Measurements from ENCODE around the gene ASB1.
A peak's percentile ranks its signal among the peaks of the same experiment; 100 is the strongest.

Gene ASB1

GRCh38 chr2:238446371-238446770, 19.6 kb downstream of the ASB1 start:
- DNase-seq = no peak

DNA sequence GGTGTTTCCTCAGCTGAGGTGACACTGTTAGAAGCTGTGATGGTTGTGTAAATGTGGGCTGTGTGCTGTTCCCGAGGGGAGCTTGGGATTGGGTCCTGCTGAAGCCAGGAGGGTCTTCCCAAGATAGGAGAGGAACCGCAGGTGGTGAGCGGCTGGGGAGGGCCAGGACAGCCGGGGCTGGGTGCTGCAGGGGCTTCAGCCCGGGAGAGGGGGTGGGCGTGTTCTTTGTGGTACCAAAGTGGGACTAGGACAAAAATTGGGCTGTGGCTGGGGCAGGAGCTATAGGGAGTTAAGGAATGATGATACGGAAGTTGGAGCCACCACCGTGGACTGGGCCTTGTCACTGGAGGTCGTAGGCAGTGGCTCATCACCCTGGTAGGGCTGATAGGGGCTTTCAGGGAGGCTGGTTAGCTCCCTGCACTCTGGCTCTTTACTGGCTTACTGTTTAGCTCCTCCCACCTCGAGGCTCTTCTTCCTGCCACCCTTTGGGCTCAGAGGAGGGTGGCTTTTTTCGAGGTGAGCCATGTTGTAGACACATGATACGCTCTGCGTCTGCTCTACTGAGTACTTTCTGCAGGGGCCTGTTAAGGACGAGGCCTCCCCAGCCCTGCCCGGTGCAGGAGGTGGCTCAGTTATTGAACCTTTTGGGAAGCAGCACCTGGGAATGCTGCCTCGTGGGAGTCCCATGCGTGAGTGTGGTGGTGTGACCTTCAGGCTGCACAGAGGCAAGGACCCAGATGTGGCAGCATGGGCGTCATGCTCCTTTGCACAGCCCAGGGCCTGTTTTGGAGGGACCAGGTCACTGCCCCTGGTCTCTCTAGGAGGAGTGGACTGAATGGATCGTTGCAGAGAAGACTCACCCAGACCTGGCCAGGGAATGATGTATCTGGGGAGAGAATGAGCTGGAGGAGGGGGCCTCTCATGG, 21.6 kb downstream of the ASB1 start:
- DNase-seq = no peak

DNA sequence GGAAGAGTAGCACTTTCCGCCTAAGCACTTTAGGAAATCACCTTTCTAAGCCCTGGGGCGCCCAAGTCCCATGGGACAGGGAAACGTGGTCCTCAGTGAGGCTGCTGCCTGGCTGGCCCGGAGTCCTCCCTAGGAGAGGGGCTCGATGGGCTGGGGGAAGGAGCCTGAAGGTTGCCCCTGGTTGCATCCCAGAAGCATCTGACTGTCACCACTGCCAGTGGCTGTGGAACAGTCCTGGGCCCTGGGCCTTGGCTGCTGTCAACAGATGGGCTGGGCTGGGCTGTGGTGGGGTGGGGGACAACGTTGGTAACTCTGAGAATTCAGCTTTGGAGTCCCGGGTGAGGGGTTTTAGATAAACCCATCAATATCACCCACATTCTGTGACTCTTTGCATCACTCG, 22.5 kb downstream of the ASB1 start:
- no peak for DNase-seq

- DNase-seq = peak; percentile 55 to 65
These were observed 23.2 kb downstream of the ASB1 start for GRCh38 chr2:238449909-238450417.

GRCh38 chr2:238450440-238450861, 23.7 kb downstream of the ASB1 start:
- no peak for DNase-seq

DNA sequence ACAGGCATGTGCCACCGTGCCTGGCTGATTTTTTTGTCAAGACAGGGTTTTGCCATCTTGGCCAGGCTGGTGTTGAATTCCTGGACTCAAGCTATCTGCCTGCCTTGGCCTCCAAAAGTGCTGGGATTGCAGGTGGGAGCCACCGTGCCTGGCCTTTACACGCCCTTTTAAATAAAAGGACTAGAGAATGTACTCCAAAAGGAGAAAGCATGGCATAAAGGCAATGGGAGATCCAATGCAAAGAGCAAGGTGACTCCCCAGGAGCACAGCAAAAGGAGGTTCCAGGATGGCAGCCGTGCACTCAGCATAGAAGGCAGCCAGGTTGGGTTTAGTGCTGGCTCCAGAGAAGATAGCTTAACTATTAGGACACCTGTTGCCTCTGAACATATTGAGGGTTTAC, 27.1 kb downstream of the ASB1 start:
- DNase-seq = no peak

DNA sequence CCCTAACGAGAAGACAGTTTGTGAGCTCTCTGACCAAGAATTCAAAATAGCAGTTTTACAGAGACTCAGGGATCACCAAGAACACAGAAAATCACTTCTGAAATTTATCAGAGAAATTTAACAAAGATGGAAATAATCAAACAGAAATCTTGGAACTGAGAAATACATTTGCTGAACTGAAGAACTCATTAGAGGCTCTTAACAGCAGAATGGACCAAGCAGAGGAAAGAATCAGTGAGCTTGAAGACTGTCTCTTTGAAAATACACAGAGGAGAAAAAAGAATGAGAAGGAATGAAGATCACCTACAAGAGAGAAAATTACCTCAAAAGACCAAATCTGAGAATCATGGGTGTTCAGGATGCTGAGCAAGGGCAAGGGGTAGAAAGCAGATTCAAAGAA, 29.7 kb downstream of the ASB1 start:
- DNase-seq = no peak

GRCh38 chr2:238456970-238457926, 30.5 kb downstream of the ASB1 start:
- no peak for DNase-seq

GRCh38 chr2:238457927-238458324, 31.2 kb downstream of the ASB1 start:
- no peak for DNase-seq

DNA sequence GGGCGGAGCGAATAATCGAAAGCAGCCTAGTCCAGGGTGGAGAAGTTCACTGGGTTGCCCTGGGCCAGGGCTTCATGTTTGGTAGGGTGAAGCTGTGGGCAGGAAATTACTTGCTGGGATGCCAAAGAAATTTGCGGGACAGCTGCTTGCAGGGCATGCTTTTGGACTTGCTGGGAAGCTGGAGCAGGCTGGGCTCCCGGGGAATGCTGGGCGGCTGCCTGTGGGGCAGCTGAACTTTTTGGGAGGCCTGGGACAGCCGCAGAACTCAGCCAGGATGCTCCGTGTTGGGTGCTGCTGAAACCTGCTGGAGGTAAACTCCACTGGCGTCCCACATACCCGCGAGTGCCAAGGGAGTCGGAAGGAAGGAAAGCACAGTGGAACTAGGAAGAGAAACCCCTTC, 31.9 kb downstream of the ASB1 start:
- DNase-seq = no peak

DNA sequence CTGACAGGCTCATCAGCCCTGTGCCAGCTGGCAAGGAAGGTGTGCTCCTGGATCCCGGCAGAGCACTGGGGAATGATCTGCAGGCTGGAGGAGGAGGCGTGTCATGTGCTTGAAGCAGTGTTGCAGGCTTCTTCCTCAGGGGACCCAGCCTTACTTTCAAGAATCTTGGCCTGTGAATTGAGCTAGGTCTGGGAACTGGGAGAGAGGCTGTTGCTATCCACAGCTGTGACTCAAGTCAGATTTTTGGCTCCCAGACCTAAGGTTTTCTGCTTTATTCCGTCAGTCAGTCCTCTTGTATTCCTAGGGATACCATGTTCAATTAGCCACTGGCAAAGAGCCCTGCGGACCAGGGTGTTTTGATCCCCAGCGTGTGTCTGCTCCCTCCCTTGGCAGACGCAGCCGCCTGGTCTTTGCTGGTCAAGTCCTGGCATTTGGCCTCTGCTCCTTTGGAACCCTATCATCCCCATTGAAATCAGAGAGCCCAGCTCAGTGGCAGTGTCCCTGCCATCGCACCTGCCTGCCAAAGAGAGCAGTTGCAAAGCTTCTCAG, 32.4 kb downstream of the ASB1 start:
- no peak for DNase-seq

- DNase-seq = no peak
These were observed 34.3 kb downstream of the ASB1 start for GRCh38 chr2:238461051-238461450.

DNA sequence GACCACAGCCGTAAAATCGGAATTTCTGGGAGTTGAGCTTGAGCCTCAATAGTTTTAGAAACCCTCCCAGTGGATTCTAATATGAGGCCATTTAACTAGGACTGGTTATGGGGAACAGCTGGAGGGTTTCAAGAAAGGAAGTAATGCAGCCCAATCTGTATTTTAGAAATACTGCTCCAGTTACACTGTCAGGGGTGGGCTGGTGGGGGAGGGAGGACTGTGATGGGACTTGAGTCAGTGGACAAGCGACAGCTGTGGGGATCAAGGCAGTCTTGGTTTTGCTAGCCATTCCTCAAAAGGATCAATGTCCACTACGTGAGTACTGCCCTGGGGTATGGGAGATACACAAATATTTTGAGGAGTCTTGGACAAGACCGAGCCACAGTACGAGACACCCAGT, 34.8 kb downstream of the ASB1 start:
- DNase-seq = no peak

DNA sequence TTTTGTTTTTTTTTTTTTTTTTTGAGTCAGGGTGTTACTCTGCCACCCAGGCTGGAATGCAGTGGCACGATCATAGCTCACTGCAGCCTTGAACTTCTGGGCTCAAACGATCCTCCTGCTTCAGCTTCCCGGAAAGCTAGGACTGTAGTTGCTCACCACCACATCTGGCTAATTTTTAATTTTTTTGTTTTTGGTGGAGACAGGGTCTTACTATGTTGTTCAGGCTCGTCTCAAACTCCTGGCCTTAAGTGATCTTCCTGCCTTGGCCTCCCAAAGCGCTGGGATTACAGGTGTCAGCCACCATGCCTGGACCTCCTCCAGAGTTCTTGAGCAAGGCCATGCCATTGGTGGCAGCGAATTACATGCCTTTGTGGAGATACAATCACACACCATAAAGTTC, 35.2 kb downstream of the ASB1 start:
- no peak for DNase-seq

GRCh38 chr2:238462782-238463396, 36.2 kb downstream of the ASB1 start:
- peak; percentile 72 to 73 for DNase-seq

GRCh38 chr2:238464389-238464788, 37.7 kb downstream of the ASB1 start:
- no peak for DNase-seq

DNA sequence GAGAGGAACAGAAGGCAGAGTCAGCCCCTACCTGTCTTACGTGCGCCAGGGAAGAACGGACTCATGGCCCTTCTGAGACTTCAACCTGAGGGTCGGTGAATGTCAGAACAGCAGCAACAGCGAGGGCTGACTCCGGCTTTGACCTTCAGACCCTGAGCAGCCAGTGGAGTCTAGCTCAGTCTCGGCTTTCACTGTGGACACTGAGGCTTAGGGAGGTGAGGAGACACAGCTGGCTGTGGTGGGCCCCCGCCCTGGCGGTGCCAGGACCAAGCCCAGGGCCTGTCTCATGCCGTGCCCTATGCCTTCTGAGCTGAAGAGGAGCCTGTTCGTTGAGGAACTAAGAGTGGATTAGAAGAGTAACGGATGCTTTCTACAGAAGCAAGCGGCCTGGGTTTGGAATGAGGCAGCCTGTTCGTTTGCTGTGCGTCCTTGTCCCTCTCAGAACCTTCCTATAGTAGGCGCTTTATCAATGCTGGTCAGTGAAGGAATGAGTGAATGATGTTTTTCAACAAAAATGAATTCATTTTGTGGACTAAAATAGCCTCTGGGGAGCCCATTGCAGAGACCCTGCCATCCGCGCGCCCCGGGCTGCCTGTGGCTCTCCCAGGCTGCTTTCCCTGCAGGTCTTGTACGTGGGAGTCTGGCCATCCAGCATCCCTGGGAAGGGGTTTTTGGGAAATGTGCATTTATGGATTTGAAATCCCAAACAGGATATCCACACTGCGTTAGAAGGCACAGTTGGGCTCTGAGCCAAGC, 38.9 kb downstream of the ASB1 start:
- DNase-seq = no peak

DNA sequence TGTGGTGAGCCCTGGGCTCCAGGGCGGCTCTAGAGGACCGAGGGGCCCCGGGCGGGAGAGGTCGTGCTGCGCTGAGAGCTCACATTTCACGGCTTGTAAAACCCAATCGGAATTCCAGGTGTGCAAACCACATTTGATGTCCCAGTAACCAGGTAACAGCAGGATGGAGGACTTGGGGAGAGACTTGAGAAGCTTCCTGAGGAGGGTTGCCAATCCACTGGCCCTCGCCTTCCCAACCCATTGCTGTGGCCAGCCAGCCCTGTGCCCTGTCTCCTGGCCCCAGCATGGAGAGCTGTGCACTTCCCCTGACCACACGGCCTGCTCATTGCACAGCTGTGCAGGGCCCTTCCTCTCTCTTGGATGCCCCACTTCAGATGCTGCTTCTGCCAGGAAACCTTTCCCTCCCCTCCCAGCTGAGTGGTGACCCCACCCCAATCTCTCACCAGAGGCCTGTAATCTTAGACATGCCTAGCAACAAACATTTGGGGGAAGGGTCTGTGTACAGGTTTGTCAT, 39.6 kb downstream of the ASB1 start:
- no peak for DNase-seq

DNA sequence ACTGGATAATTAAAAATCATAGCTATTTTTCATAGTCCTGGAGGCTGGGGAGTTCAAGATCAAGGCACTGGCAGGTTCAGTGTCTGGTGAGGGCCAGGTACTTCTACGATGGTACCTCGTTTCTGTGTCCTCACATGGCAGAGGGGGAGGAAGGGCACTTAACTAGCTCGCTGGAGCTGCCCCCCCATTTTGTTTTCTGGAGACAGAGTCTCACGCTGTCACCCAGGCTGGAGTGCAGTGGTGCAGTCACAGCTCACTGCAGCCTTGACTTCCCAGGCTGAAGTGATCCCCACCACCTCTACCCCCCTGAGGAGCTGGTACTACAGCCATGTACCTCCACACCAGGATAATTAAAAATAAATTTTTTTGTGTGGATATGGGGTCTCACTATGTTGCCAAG, 40.3 kb downstream of the ASB1 start:
- DNase-seq = no peak

- DNase-seq = no peak
These were observed 41.1 kb downstream of the ASB1 start for GRCh38 chr2:238467792-238468191.

DNA sequence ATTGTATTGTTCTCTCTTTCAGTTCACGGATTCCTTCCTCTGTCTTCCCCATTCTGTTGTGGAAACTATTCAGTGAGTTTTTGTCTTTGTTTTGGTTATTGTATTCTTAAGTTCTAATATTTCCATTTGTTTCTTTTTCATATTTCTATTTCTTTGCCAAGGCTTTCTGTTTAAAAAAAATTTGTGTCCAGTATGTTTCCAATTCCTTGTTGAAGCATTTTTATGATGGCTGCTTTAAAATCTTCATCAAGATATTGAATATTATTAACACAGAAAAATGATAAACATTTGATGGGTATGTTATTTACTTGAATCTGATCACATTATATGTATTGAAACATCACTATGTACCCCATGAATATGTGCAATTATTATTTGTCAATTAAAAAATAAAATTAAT, 42.4 kb downstream of the ASB1 start:
- no peak for DNase-seq

GRCh38 chr2:238473014-238473413, 46.3 kb downstream of the ASB1 start:
- DNase-seq = no peak
